SU-DHL-6 (cell line): Measurements from ENCODE around the gene GMIP.

Experiments used
- EZH2phosphoT487 ChIP-seq: fragments of 200-600 bp; sonication (generic), shearing (Covaris generic); conservative IDR thresholded peaks from 2 replicates; pipeline ENCODE4 v1.6.1; 2018; ENCODE audit warnings: mild to moderate bottlenecking, antibody characterized with exemption, low read length, moderate library complexity, mixed read lengths
- TF ChIP-seq, protein P1 (sequence below): fragments of 200-600 bp; sonication (generic); IDR thresholded peaks from one replicate; pipeline ENCODE4 v1.5.1; 2017; ENCODE audit warnings: antibody characterized with exemption, mild to moderate bottlenecking, low read length, moderate library complexity; ENCODE audit not compliant: insufficient read depth, poor library complexity, severe bottlenecking

DNA sequence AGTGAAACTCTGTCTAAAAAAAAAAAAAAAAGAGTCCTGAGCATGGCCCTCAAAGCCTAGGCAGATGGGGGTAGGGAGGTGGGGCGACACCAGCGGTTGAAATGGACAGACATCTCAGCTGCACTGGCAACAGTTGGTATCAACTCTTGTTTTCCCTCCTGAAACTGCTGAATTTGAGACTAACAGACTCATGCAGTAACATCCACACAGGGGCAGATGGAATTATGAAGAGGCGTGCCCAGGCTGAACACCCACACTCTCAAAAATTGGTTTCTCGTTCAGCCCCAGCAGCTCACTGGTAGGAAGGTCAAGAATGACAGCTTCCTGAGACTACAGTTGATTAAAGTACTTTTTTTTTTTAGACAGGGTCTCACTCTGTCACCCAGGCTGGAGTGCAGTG is 49.1 kb downstream of the GMIP start:
- TF ChIP-seq EZH2phosphoT487, result no peak
- TF ChIP-seq, protein P1, sequence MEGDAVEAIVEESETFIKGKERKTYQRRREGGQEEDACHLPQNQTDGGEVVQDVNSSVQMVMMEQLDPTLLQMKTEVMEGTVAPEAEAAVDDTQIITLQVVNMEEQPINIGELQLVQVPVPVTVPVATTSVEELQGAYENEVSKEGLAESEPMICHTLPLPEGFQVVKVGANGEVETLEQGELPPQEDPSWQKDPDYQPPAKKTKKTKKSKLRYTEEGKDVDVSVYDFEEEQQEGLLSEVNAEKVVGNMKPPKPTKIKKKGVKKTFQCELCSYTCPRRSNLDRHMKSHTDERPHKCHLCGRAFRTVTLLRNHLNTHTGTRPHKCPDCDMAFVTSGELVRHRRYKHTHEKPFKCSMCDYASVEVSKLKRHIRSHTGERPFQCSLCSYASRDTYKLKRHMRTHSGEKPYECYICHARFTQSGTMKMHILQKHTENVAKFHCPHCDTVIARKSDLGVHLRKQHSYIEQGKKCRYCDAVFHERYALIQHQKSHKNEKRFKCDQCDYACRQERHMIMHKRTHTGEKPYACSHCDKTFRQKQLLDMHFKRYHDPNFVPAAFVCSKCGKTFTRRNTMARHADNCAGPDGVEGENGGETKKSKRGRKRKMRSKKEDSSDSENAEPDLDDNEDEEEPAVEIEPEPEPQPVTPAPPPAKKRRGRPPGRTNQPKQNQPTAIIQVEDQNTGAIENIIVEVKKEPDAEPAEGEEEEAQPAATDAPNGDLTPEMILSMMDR, result no peak
